Adrenal gland (tissue), 12 donors: ENCODE measurements around the gene SMO. TPM values are rescaled to one million over a fixed set of nuclear protein-coding genes. Genes with fewer than 3 reads are reported as not detected.

ENCODE experiments used
- DNase-seq, 7 donors: peaks; one replicate each; pipeline ENCODE4 v3.0.0-alpha.2; 2019 to 2020
- H3K27ac ChIP-seq, 5 donors: fragments of 200-600 bp; sonication (generic) in 4 of 5; 1 replicate in 3 of 5; 2 replicates in 2 of 5; pipeline versions ENCODE4 v1.5.1 to v1.8.0; 2016 to 2020; ENCODE audit warnings: mild to moderate bottlenecking in 1 of 5
- H3K27me3 ChIP-seq: fragments of 200-600 bp; 2 replicates; pipeline ENCODE4 v1.8.0; 2021
- H3K36me3 ChIP-seq, 2 donors: fragments of 200-600 bp; replicated peaks in 1 of 2; 1 replicate in 1 of 2; 2 replicates in 1 of 2; pipeline versions ENCODE4 v1.5.1 to v1.8.0; 2018 to 2022
- H3K4me1 ChIP-seq, 2 donors: fragments of 200-600 bp; replicated peaks in 1 of 2; 1 replicate in 1 of 2; 2 replicates in 1 of 2; pipeline versions ENCODE4 v1.5.1 to v1.8.0; 2018 to 2021
- H3K4me3 ChIP-seq, 4 donors: fragments of 200-600 bp; sonication (generic) in 3 of 4; one replicate each; pipeline ENCODE4 v1.5.1; 2016 to 2018
- H3K9me3 ChIP-seq, 3 donors: fragments of 200-600 bp; sonication (generic) in 1 of 3; replicated peaks in 1 of 3; 1 replicate in 2 of 3; 2 replicates in 1 of 3; pipeline versions ENCODE4 v1.5.1 to v1.8.0; 2016 to 2021
- POLR2A ChIP-seq, 2 donors: fragments of 450-650 bp; IDR thresholded peaks; one replicate each; pipeline ENCODE4 v1.6.1; 2017; ENCODE audit warnings: antibody characterized with exemption in 2 of 2, mild to moderate bottlenecking in 2 of 2, moderate library complexity in 1 of 2
- WGBS, 4 donors: extraction: QIAGEN DNeasy Blood & Tissue Kit in 2 of 4; methylation state at CpG; one replicate each; pipeline versions ENCODE4 v1.1.5 to v1.1.7; 2013 to 2017; 5-methylcytosine and 5-hydroxymethylcytosine counted together
- intact Hi-C, 2 donors: fragments of 100-400 bp; cut with DNase I; formaldehyde crosslinking; loops; one replicate each; pipeline versions ENCODE4 v1.14.1 to v1.15.0; 2022 to 2023
- polyA plus RNA-seq, 3 donors: library from polyadenylated mRNA; stranded (reverse); fragments of 200-250 nt in 2 of 3; fragments of 350-450 nt in 1 of 3; fragmentation: Illumina TruSeq in 1 of 3; extraction: RNeasy Lipid Tissue Mini Kit (QIAGEN cat#74804) in 1 of 3; gene quantifications; one replicate each; pipeline ENCODE4 v1.2.3, GENCODE V29; 2013 to 2014
- total RNA-seq, 9 donors: library from RNA; depleted of rRNA in 4 of 9; stranded (reverse); fragments of >200 nt in 4 of 9; fragments of 120-200 nt in 1 of 9; fragmentation: NEBNext Ultra II Directional in 1 of 9; extraction: Animal tissue kit (Norgen Biotek cat#: 25700) in 1 of 9; gene quantifications; one replicate each; pipeline versions ENCODE4 v1.1.0 to v1.2.4, GENCODE V29; 2013 to 2023
- TF ChIP-seq, protein P1 (sequence below), 6 experiments: fragments of 450-650 bp in 4 of 6; fragments of 200-600 bp in 2 of 6; sonication (generic) in 1 of 6; IDR thresholded peaks; 1 replicate in 5 of 6; 2 replicates in 1 of 6; pipeline versions ENCODE4 v1.5.1 to v1.8.0; 2016 to 2021; ENCODE audit warnings: antibody characterized with exemption in 6 of 6, mild to moderate bottlenecking in 2 of 6, moderate library complexity in 1 of 6
- donor health status: healthy with polysubstance abuse.
- donor health status: Bipolar disorder and iron deficiency.
- donor health status: DM: yes; HTN: yes; CAD: no.
- donor health status: DM: no; HTN: no; CAD: no.
- donor health status: DM: no; HTN: no; CAD: no.
- donor health status: DM: yes; HTN: yes; CAD: no.

The SMO gene
- total and polyA plus RNA-seq, 12 donors: 2.5 to 23.9 (median 9.4) TPM

DNA sequence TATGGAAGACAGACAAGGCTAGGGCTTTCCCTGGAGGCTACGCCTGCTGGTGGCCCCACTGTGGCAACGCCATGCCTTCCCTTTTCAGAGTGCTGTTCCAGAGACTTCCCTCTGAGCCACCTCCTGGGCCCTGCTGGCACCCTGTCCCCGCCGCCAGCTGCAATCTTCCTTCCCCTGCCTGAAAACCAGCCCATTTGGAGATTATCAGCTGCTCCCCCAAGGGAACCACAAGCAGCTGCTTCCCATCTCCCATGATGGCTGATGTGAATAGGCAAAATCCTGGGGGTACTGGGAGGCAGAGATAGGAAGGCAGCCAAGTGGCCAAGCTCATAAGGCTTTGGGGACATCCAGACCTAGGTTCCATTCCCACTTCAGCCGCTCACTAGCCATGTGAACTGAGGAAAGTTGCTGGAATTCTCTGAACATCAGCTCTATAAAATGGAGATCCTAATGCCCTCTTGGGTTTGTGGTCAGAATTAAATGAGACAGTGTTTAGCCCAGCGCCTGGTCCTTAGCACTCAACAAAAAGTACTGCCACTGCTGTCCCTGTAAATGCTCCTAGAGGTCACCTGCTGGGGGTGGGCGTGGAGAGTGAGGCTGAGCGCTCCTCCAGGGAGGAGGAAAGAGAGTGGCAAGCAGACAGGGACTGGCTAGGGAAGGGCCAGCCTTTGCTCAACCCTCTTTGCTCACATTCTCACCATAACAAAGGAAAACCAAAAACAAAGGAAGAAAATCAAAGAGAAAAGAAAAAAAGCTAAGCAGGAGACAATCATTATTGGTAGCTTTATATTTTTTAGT, 38.0 kb upstream of the SMO start:
- 64 to 78% (median 74%) methylated on average over 6 to 8 of the region's 8 CpGs for WGBS, 4 donors
- Histone ChIP-seq H3K4me3 (no peak overlapping the region), H3K9me3 (no peaks in the 10 kb centered on the region), H3K27ac (peak overlapping the region in 1 of 5 donors; percentile 22), H3K36me3 (no peaks in the 10 kb centered on the region), H3K4me1 (no peaks in the 10 kb centered on the region), H3K27me3 (no peaks in the 10 kb centered on the region)
- intact Hi-C loops: no loop called here
- TF ChIP-seq, protein P1, sequence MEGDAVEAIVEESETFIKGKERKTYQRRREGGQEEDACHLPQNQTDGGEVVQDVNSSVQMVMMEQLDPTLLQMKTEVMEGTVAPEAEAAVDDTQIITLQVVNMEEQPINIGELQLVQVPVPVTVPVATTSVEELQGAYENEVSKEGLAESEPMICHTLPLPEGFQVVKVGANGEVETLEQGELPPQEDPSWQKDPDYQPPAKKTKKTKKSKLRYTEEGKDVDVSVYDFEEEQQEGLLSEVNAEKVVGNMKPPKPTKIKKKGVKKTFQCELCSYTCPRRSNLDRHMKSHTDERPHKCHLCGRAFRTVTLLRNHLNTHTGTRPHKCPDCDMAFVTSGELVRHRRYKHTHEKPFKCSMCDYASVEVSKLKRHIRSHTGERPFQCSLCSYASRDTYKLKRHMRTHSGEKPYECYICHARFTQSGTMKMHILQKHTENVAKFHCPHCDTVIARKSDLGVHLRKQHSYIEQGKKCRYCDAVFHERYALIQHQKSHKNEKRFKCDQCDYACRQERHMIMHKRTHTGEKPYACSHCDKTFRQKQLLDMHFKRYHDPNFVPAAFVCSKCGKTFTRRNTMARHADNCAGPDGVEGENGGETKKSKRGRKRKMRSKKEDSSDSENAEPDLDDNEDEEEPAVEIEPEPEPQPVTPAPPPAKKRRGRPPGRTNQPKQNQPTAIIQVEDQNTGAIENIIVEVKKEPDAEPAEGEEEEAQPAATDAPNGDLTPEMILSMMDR (IDR thresholded peaks at IDR 0.05): no peak
- no peak for TF ChIP-seq POLR2A (IDR thresholded peaks at IDR 0.05)
- peak in 1 of 7 donors; percentile 9 for DNase-seq

DNA sequence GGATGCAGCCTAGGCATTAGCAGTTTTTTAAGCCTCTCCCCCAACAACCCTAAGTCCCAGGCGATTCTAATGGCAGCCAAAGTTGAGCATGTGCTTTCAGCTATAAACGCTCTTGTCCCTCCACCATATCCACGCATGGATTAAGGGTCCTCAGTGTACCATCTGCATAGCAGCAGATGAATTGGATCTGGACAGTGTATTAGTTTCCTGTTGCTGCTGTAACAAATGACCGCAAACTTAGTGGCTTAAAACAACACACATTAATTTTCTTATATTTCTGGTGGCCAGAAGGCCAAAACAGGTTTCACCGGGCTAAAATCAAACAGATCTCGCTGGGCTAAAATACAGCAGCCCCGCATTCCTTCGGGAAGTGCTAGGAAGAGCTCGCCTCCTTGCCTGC, 30.8 kb upstream of the SMO start:
- no peaks in the 10 kb centered on the region for H3K4me1 ChIP-seq
- intact Hi-C loops: no loop called here
- H3K9me3 ChIP-seq: no peaks in the 10 kb centered on the region
- TF ChIP-seq POLR2A (IDR thresholded peaks at IDR 0.05): no peak
- TF ChIP-seq, protein P1 (IDR thresholded peaks at IDR 0.05): no peak
- DNase-seq: no peak
- H3K4me3 ChIP-seq: no peak overlapping the region
- no peaks in the 10 kb centered on the region for H3K27me3 ChIP-seq
- WGBS, 4 donors: 89 to 97% (median 95%) methylated on average over 9 of the region's 9 CpGs
- H3K27ac ChIP-seq: no peak overlapping the region
- no peaks in the 10 kb centered on the region for H3K36me3 ChIP-seq

DNA sequence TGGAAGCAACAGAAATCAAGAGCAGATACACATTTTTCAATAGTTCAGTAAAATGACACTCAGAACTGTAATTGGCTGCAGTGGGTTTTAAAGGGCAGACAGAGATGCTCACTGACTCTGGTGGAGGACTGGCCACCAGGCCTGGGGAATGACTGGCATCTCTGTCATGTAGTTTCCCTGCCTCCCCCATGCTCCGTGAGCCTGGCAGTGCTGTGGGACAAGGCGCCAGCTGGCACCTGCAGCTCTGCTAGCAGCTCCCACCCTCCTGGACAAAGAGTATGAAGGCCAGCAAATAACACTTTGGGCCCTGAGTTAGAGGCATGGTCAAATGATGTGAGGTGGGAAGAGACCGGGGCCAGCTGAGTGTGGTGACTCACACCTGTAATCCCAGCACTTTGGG, 28.9 kb upstream of the SMO start:
- TF ChIP-seq, protein P1 (IDR thresholded peaks at IDR 0.05): no peak
- TF ChIP-seq POLR2A (IDR thresholded peaks at IDR 0.05): no peak
- H3K4me1 ChIP-seq: no peaks in the 10 kb centered on the region
- intact Hi-C loops: no loop called here
- no peak overlapping the region for H3K27ac ChIP-seq
- no peak for DNase-seq
- H3K27me3 ChIP-seq: no peaks in the 10 kb centered on the region
- 60 to 95% (median 93%) methylated on average over 1 to 3 of the region's 3 CpGs for WGBS, 4 donors
- H3K36me3 ChIP-seq: no peaks in the 10 kb centered on the region
- H3K4me3 ChIP-seq: no peak overlapping the region
- H3K9me3 ChIP-seq: no peaks in the 10 kb centered on the region

DNA sequence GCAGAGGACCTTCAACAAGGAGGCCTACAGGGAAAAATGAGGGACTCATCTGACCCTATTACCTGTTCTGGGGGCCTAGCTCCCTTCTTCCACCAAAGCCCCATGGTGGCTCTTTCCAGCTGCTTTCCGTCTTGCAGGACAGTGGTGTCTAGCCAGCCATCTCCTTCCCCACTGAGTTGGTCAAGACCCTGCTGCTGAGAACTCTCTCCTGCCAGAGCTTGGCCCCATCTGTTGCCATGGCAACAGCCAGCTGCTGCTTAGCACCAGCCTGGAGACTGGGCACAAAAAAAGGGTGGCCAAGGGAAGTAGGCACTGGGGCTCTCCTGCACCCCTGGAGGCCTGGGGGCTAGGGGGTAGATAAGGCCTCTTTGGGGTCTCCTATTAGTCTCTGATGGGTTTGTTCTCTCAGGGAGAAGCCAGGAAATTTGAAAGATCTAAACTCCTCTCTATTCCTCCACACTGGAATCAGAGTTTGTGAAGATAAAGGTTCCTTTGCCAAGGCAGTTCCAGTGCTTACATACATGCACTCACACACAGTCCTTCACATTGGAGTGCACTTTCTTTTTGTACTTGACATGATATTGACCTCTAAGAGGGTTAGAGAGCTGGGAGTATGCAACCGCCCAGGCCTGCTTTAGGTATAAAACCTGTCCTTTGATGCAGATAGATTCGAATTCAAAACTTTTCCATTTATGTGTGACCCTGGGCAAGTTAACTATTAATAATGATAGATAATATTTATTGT, 28.1 kb upstream of the SMO start:
- 87 to 92% (median 90%) methylated on average over 3 of the region's 3 CpGs for WGBS, 4 donors
- Histone ChIP-seq H3K9me3 (no peaks in the 10 kb centered on the region), H3K36me3 (no peaks in the 10 kb centered on the region), H3K27ac (no peak overlapping the region), H3K27me3 (no peaks in the 10 kb centered on the region), H3K4me1 (no peaks in the 10 kb centered on the region), H3K4me3 (no peak overlapping the region)
- no peak for TF ChIP-seq POLR2A (IDR thresholded peaks at IDR 0.05)
- TF ChIP-seq, protein P1 (IDR thresholded peaks at IDR 0.05): no peak
- DNase-seq: no peak
- intact Hi-C loops: loop anchor here in 1 of 2 donors (5.0 kb wide), 1 partner anchor 47 kb away; no protein-coding TSS in a partner anchor
